ENCODE data around the gene NMT2.

The NMT2 gene

GRCh38 chr10:15058689-15059088 lies 109.8 kb downstream of the NMT2 start:
- no peak overlapping the region for H3K27ac ChIP-seq
- no peak overlapping the region for H3K4me3 ChIP-seq (ENCODE audit: low read depth, low read length)
- no peaks in the 10 kb centered on the region for H3K27me3 ChIP-seq (replicated peaks)
- H3K36me3 ChIP-seq (replicated peaks) = peaks cover 6% of the 10 kb centered on the region
- TF ChIP-seq CTCF (IDR thresholded peaks at IDR 0.05; ENCODE audit: low read depth, low read length, missing control alignments) = no peak
- no peak for DNase-seq
- in situ Hi-C loops (cut with HindIII; ENCODE audit: low pct_ligation_motif_present, low sequenced_read_pairs) = no loop called here

Measured in brain microvascular endothelial cell (primary cell).